Bronchial epithelial cell (primary cell): ENCODE data around the gene PACS2. TPM values are rescaled to one million over a fixed set of nuclear protein-coding genes. Genes with fewer than 3 reads are reported as not detected.

ENCODE experiments used
- DNase-seq: peaks from one replicate; pipeline ENCODE4 v3.0.0-alpha.2; 2010; ENCODE audit warnings: low read depth
- FAIRE-seq: peaks from 2 replicates; lab custom pipeline; 2011; peaks lifted over from hg19 to GRCh38; lab: Jason Lieb, UNC
- H3K27me3 ChIP-seq: 2 replicates; pipeline ENCODE4 v1.5.1; 2011; ENCODE audit warnings: low read length; ENCODE audit not compliant: control insufficient read depth, insufficient read depth
- H3K36me3 ChIP-seq: 2 replicates; pipeline ENCODE4 v1.5.1; 2011; ENCODE audit warnings: low read length; ENCODE audit not compliant: control insufficient read depth, insufficient read depth
- H3K4me3 ChIP-seq: 2 replicates; pipeline ENCODE4 v1.5.1; 2011; ENCODE audit warnings: mild to moderate bottlenecking, low read depth, low read length, control low read depth
- CTCF ChIP-seq: IDR thresholded peaks from 2 replicates; pipeline ENCODE4 v1.5.1; 2011; ENCODE audit warnings: mild to moderate bottlenecking, moderate library complexity, low read length, control low read depth, inconsistent platforms; ENCODE audit not compliant: insufficient read depth, severe bottlenecking
- total RNA-seq: library from RNA; depleted of rRNA; stranded (reverse); fragments of >200 nt; gene quantifications from 2 replicates; pipeline ENCODE4 v1.2.1, GENCODE V29; 2014

The PACS2 gene
- total RNA-seq, 1 donor from 2014 or later: 42.4 TPM

- Histone ChIP-seq H3K4me3 (no peak overlapping the region), H3K36me3 (peaks cover 32% of the 10 kb centered on the region), H3K27me3 (no peaks in the 10 kb centered on the region)
- no peak for TF ChIP-seq CTCF
- no peak for DNase-seq
- FAIRE-seq: no peak
These were observed 125.4 kb downstream of the PACS2 start for GRCh38 chr14:105439710-105440553.

DNA sequence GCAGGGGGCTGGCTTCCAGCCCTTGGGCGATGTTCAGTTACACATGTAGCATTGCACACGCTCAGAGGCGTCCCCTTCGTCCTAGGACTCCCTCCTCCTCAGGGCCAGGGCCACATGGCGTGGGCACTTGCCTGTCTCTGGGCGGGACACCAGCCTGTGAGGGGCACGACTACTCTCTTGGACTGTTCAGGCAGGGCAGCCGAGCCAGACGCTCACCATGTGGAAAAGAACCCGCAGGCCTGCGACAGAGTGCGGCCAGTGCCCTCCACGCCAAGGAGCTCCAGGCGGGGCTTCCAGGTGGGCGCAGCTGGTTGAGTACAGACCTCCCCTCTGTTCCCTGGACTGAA, 126.0 kb downstream of the PACS2 start:
- H3K27me3 ChIP-seq: no peaks in the 10 kb centered on the region
- DNase-seq: no peak
- H3K36me3 ChIP-seq: peaks cover 32% of the 10 kb centered on the region
- FAIRE-seq: no peak
- TF ChIP-seq CTCF: no peak
- no peak overlapping the region for H3K4me3 ChIP-seq

- FAIRE-seq: no peak
- TF ChIP-seq CTCF: no peak
- H3K4me3 ChIP-seq: no peak overlapping the region
- no peaks in the 10 kb centered on the region for H3K27me3 ChIP-seq
- peaks cover 33% of the 10 kb centered on the region for H3K36me3 ChIP-seq
- no peak for DNase-seq
These were observed 126.4 kb downstream of the PACS2 start for GRCh38 chr14:105440992-105441391.

DNA sequence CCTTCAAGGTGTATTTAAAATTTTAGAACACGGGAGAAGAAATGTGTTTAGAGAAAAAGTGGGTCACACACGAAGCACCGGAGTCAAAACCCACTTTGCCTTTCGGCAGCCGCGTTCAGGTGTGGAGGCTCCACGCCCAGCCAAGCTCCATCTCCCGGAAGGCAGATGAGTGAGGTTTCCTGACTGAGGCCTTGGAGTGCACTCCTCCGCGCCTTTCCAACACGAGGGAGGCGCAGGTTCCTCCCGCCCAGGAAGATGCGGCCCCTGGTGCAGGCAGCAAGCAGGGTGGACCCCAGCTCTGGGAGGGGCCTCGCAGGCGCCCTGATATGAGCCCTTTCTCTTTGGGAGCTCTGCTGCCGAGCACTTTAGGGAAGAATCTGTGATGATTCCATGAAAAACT, 127.6 kb downstream of the PACS2 start:
- Histone ChIP-seq H3K4me3 (no peak overlapping the region), H3K36me3 (peaks cover 37% of the 10 kb centered on the region), H3K27me3 (no peaks in the 10 kb centered on the region)
- TF ChIP-seq CTCF: no peak
- DNase-seq (no peak), FAIRE-seq (no peak)

DNA sequence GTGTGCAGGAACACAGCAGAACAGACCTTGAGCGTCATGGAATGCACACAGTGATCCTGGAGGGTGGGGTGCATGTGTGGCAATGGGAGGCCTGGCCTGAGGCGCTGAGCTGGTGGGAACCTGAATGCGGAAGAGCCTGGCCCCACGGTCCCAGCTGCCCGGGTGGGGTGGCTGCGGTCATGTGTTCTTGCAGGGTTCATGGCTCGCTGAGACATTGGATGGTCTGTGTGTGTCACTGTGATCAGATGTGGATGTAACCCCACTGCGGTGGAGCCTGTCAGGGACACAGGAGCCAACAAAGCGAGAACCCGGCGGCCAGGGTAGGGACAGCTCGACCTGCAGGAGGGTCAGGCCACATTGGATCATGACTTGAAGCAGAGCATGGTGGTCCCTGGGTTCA, 128.3 kb downstream of the PACS2 start:
- DNase-seq: no peak
- TF ChIP-seq CTCF: no peak
- H3K4me3 ChIP-seq: no peak overlapping the region
- H3K27me3 ChIP-seq: no peaks in the 10 kb centered on the region
- FAIRE-seq: no peak
- peaks cover 32% of the 10 kb centered on the region for H3K36me3 ChIP-seq

GRCh38 chr14:105444859-105445258, 130.3 kb downstream of the PACS2 start:
- DNase-seq: no peak
- peaks cover 26% of the 10 kb centered on the region for H3K36me3 ChIP-seq
- FAIRE-seq: no peak

More at GRCh38 chr14:105444859-105445258, 130.3 kb downstream of the PACS2 start:
- Histone ChIP-seq H3K27me3 (no peaks in the 10 kb centered on the region), H3K4me3 (no peak overlapping the region)
- no peak for TF ChIP-seq CTCF
